Neural cell (in vitro differentiated cells): ENCODE measurements around the gene TRIM44. TPM values are rescaled to one million over a fixed set of nuclear protein-coding genes. Genes with fewer than 3 reads are reported as not detected.

Experiments
- H2AFZ ChIP-seq: fragments of 200-600, 300-800 bp; sonication (generic), shearing (Covaris generic); 2 replicates; pipeline ENCODE4 v1.6.0; 2014; ENCODE audit warnings: low read depth, mild to moderate bottlenecking, antibody characterized with exemption, low read length, moderate library complexity
- H3F3A ChIP-seq: fragments of 200-600 bp; shearing (Covaris generic); 2 replicates; pipeline ENCODE4 v1.6.1; 2016; ENCODE audit warnings: mild to moderate bottlenecking, moderate library complexity, mixed read lengths, antibody characterized with exemption, low read length; ENCODE audit not compliant: insufficient read depth, poor library complexity, severe bottlenecking
- H3K27ac ChIP-seq: fragments of 200-600, 300-800 bp; sonication (generic), shearing (Covaris generic); 2 replicates; pipeline ENCODE4 v1.5.1; 2014; ENCODE audit warnings: mild to moderate bottlenecking, low read length, moderate library complexity
- H3K27me3 ChIP-seq: fragments of 300-800, 200-600 bp; sonication (generic), shearing (Covaris generic); 2 replicates; pipeline ENCODE4 v1.6.0; 2014; ENCODE audit warnings: mild to moderate bottlenecking, low read depth, low read length, moderate library complexity; ENCODE audit not compliant: insufficient read depth
- H3K36me3 ChIP-seq: fragments of 300-800, 200-600 bp; sonication (generic), shearing (Covaris generic); 2 replicates; pipeline ENCODE4 v1.5.1; 2014; ENCODE audit warnings: mild to moderate bottlenecking, antibody characterized with exemption, low read length, moderate library complexity; ENCODE audit not compliant: insufficient read depth
- H3K4me2 ChIP-seq: fragments of 300-800, 200-600 bp; sonication (generic), shearing (Covaris generic); 2 replicates; pipeline ENCODE4 v1.6.0; 2014; ENCODE audit warnings: mild to moderate bottlenecking, low read length
- H3K4me3 ChIP-seq: fragments of 300-800, 200-600 bp; sonication (generic), shearing (Covaris generic); 2 replicates; pipeline ENCODE4 v1.5.1; 2014; ENCODE audit warnings: mild to moderate bottlenecking, low read length, moderate library complexity
- H3K79me2 ChIP-seq: fragments of 200-600 bp; shearing (Covaris generic); replicated peaks from 2 replicates; pipeline ENCODE4 v1.6.0; 2014; ENCODE audit warnings: mild to moderate bottlenecking, low read length, moderate library complexity; ENCODE audit not compliant: insufficient read depth
- H3K9ac ChIP-seq: fragments of 300-800, 200-600 bp; sonication (generic), shearing (Covaris generic); 2 replicates; pipeline ENCODE4 v1.6.1; 2016; ENCODE audit warnings: mild to moderate bottlenecking, low read length, mixed read lengths
- H3K9me2 ChIP-seq: fragments of 200-600 bp; shearing (Covaris generic); 2 replicates; pipeline ENCODE4 v1.6.1; 2016; ENCODE audit warnings: mild to moderate bottlenecking, low read length, mixed read lengths; ENCODE audit not compliant: insufficient read depth
- H3K9me3 ChIP-seq: fragments of 200-600, 300-800 bp; sonication (generic), shearing (Covaris generic); 2 replicates; pipeline ENCODE4 v1.6.1; 2016; ENCODE audit warnings: mild to moderate bottlenecking, mixed run types, low read length, moderate library complexity, mixed read lengths
- H4K20me1 ChIP-seq: fragments of 200-600 bp; shearing (Covaris generic); 2 replicates; pipeline ENCODE4 v1.6.1; 2016; ENCODE audit warnings: mild to moderate bottlenecking, mixed run types; ENCODE audit not compliant: insufficient read depth
- CTCF ChIP-seq: fragments of 450-650 bp; IDR thresholded peaks from 2 replicates; pipeline ENCODE4 v1.5.1; 2014; ENCODE audit warnings: antibody characterized with exemption, mild to moderate bottlenecking, moderate library complexity; ENCODE audit not compliant: poor library complexity, severe bottlenecking
- EP300 ChIP-seq: fragments of 450-650 bp; conservative IDR thresholded peaks from 2 replicates; pipeline ENCODE4 v1.6.1; 2014; ENCODE audit warnings: antibody characterized with exemption, mild to moderate bottlenecking, moderate library complexity; ENCODE audit not compliant: poor library complexity, severe bottlenecking
- EZH2 ChIP-seq: fragments of 200-600, 300-800 bp; shearing (Covaris generic), sonication (generic); IDR thresholded peaks from 2 replicates; pipeline ENCODE4 v1.6.1; 2014; ENCODE audit warnings: antibody characterized with exemption, low read length, borderline replicate concordance, mild to moderate bottlenecking; ENCODE audit not compliant: insufficient read depth, poor library complexity, severe bottlenecking
- MXI1 ChIP-seq: fragments of 450-650 bp; conservative IDR thresholded peaks from 2 replicates; pipeline ENCODE4 v1.6.1; 2014; ENCODE audit warnings: antibody characterized with exemption, mild to moderate bottlenecking; ENCODE audit not compliant: poor library complexity, severe bottlenecking
- POLR2AphosphoS5 ChIP-seq: IDR thresholded peaks from 2 replicates; pipeline ENCODE4 v1.6.1; 2012
- RAD21 ChIP-seq: fragments of 450-650 bp; conservative IDR thresholded peaks from 2 replicates; pipeline ENCODE4 v1.6.1; 2014; ENCODE audit warnings: antibody characterized with exemption, mild to moderate bottlenecking, moderate library complexity
- REST ChIP-seq: IDR thresholded peaks from 2 replicates; pipeline ENCODE4 v1.6.1; 2012; ENCODE audit warnings: borderline replicate concordance
- SMC3 ChIP-seq: fragments of 450-650 bp; conservative IDR thresholded peaks from 2 replicates; pipeline ENCODE4 v1.6.1; 2014; ENCODE audit warnings: antibody characterized with exemption, mild to moderate bottlenecking, moderate library complexity; ENCODE audit not compliant: poor library complexity
- TAF1 ChIP-seq: IDR thresholded peaks from 2 replicates; pipeline ENCODE4 v1.6.1; 2012; ENCODE audit warnings: low read depth
- polyA plus RNA-seq: library from polyadenylated mRNA; depleted of rRNA; stranded (reverse); fragments of >200 nt; gene quantifications from 2 replicates; pipeline ENCODE4 v1.2.3, GENCODE V29; 2014

Gene TRIM44
- polyA plus RNA-seq, 1 donor from 2014 or later = 14.9 TPM

- Histone ChIP-seq H4K20me1 (no peaks in the 10 kb centered on the region), H3K9me3 (no peaks in the 10 kb centered on the region), H3K79me2 (no peaks in the 10 kb centered on the region), H3K27ac (no peak overlapping the region), H2AFZ (no peak overlapping the region), H3K27me3 (no peaks in the 10 kb centered on the region), H3K9ac (no peak overlapping the region), H3K4me2 (no peak overlapping the region), H3K9me2 (no peaks in the 10 kb centered on the region), H3K4me3 (no peak overlapping the region), H3F3A (no peaks in the 10 kb centered on the region), H3K36me3 (no peaks in the 10 kb centered on the region)
- no peak for TF ChIP-seq EP300
Observed at GRCh38 chr11:35792846-35793192, 130.2 kb downstream of the TRIM44 start.

- no peak overlapping the region for H3K4me2 ChIP-seq
- H3K4me3 ChIP-seq = no peak overlapping the region
- no peak overlapping the region for H2AFZ ChIP-seq
- H3K9ac ChIP-seq = no peak overlapping the region
- no peaks in the 10 kb centered on the region for H3K36me3 ChIP-seq
- H3K79me2 ChIP-seq = no peaks in the 10 kb centered on the region
- H3F3A ChIP-seq = no peaks in the 10 kb centered on the region
- H3K9me3 ChIP-seq = no peaks in the 10 kb centered on the region
- no peak overlapping the region for H3K27ac ChIP-seq
- no peaks in the 10 kb centered on the region for H3K27me3 ChIP-seq
- H4K20me1 ChIP-seq = no peaks in the 10 kb centered on the region
- no peak for TF ChIP-seq TAF1
- TF ChIP-seq MXI1 = no peak
- TF ChIP-seq RAD21 = no peak
- TF ChIP-seq EP300 = no peak
- H3K9me2 ChIP-seq = no peaks in the 10 kb centered on the region
Observed at GRCh38 chr11:35794333-35794732, 131.8 kb downstream of the TRIM44 start.

- Histone ChIP-seq H3K9me3 (no peaks in the 10 kb centered on the region), H3K27ac (no peak overlapping the region), H3K4me2 (no peak overlapping the region), H3K79me2 (no peaks in the 10 kb centered on the region), H3F3A (no peaks in the 10 kb centered on the region), H4K20me1 (no peaks in the 10 kb centered on the region), H3K4me3 (no peak overlapping the region), H2AFZ (no peak overlapping the region), H3K9ac (no peak overlapping the region), H3K27me3 (no peaks in the 10 kb centered on the region), H3K9me2 (no peaks in the 10 kb centered on the region), H3K36me3 (no peaks in the 10 kb centered on the region)
- no peak for TF ChIP-seq RAD21
- no peak for TF ChIP-seq EP300
- TF ChIP-seq TAF1 = no peak
- TF ChIP-seq SMC3 = no peak
- TF ChIP-seq EZH2 = no peak
- TF ChIP-seq REST = no peak
- no peak for TF ChIP-seq POLR2AphosphoS5
- TF ChIP-seq CTCF = no peak
- TF ChIP-seq MXI1 = no peak
Observed at GRCh38 chr11:35794850-35795249, 132.3 kb downstream of the TRIM44 start.
